K562 (cell line): ENCODE data around the gene PCGF6. TPM values are rescaled to one million over a fixed set of nuclear protein-coding genes. Genes with fewer than 3 reads are reported as not detected.

Experiments
- ARNT ChIP-seq, 2 experiments: fragments of 450-650 bp; IDR thresholded peaks; 2 replicates each; pipeline ENCODE4 v1.6.1; 2016; ENCODE audit warnings: mild to moderate bottlenecking in 1 of 2
- BRCA1 ChIP-seq, 2 experiments: fragments of 450-650 bp in 1 of 2; sonication (generic) in 1 of 2; formaldehyde crosslinking in 1 of 2; IDR thresholded peaks; 2 replicates each; pipeline versions ENCODE4 v1.5.0 to v1.6.1; 2017 to 2020; ENCODE audit warnings: mild to moderate bottlenecking in 1 of 2, missing genetic modification reagents in 1 of 2
- CBFA2T3 ChIP-seq: fragments of 450-650 bp; IDR thresholded peaks from 2 replicates; pipeline ENCODE4 v1.6.1; 2017
- GATA2 ChIP-seq: sonication (generic); formaldehyde crosslinking; IDR thresholded peaks from 2 replicates; pipeline ENCODE4 v1.4.0; 2020; ENCODE audit warnings: mild to moderate bottlenecking, missing genetic modification reagents
- ILK ChIP-seq: fragments of 450-650 bp; IDR thresholded peaks from 2 replicates; pipeline ENCODE4 v1.6.1; 2016; ENCODE audit warnings: missing genetic modification characterization, low read depth, mild to moderate bottlenecking, missing compliant biosample characterization, moderate library complexity, borderline replicate concordance
- LARP7 ChIP-seq: fragments of 450-650 bp; IDR thresholded peaks from 2 replicates; pipeline ENCODE4 v1.6.1; 2016
- MAZ ChIP-seq, 2 experiments: fragments of 450-650 bp in 1 of 2; sonication (generic) in 1 of 2; formaldehyde crosslinking; IDR thresholded peaks in 1 of 2; conservative IDR thresholded peaks in 1 of 2; 2 replicates each; pipeline versions ENCODE4 v1.4.0 to v1.5.0; 2020; ENCODE audit warnings: mild to moderate bottlenecking in 1 of 2, missing genetic modification reagents in 1 of 2
- MECOM ChIP-seq: fragments of 250-450 bp; sonication (Bioruptor Pico); IDR thresholded peaks from 2 replicates; pipeline ENCODE4 v1.8.0; 2022; ENCODE audit warnings: inconsistent platforms
- SMARCE1 ChIP-seq: fragments of 450-650 bp; IDR thresholded peaks from 2 replicates; pipeline ENCODE4 v1.7.1; 2016; ENCODE audit warnings: mild to moderate bottlenecking
- SOX6 ChIP-seq: fragments of 450-650 bp; IDR thresholded peaks from 2 replicates; pipeline ENCODE4 v1.6.1; 2014; ENCODE audit warnings: mild to moderate bottlenecking
- TCF3 ChIP-seq: sonication (generic); formaldehyde crosslinking; IDR thresholded peaks from 2 replicates; pipeline ENCODE4 v1.4.0; 2020; ENCODE audit warnings: mild to moderate bottlenecking, missing genetic modification reagents
- THAP7 ChIP-seq: fragments of 250-450 bp; sonication (Bioruptor Pico); IDR thresholded peaks from 2 replicates; pipeline ENCODE4 v1.5.0; 2021
- TRIM24 ChIP-seq, 2 experiments: fragments of 450-650 bp; IDR thresholded peaks; 2 replicates each; pipeline ENCODE4 v1.6.1; 2016
- ZBTB17 ChIP-seq: fragments of 450-650 bp; formaldehyde crosslinking; IDR thresholded peaks from 2 replicates; pipeline ENCODE4 v1.4.0; 2020; ENCODE audit warnings: mild to moderate bottlenecking
- ZBTB9 ChIP-seq: fragments of 450-650 bp; formaldehyde crosslinking; IDR thresholded peaks from 2 replicates; pipeline ENCODE4 v1.4.0; 2020; ENCODE audit warnings: mild to moderate bottlenecking, moderate library complexity
- ZNF41 ChIP-seq: fragments of 250-450 bp; sonication (Bioruptor Pico); conservative IDR thresholded peaks from 2 replicates; pipeline ENCODE4 v1.4.0; 2020; ENCODE audit warnings: mild to moderate bottlenecking
- polyA plus RNA-seq, 8 experiments: library from polyadenylated mRNA; depleted of rRNA in 4 of 8; stranded (reverse) in 5 of 8; unstranded in 3 of 8; fragments of >200 nt; fragmentation: Nextera tagmentation in 2 of 8; fragmentation: Illumina TruSeq in 1 of 8; extraction: Ambion mirVana in 2 of 8; extraction: Trizol in 1 of 8; gene quantifications; 2 replicates each; pipeline versions ENCODE4 v1.2.1 to v1.2.3, GENCODE V29; 2011 to 2014; ENCODE audit warnings: inconsistent platforms in 1 of 8, missing spikeins in 1 of 8
- total RNA-seq, 7 experiments: library from RNA; depleted of rRNA in 6 of 7; stranded (reverse); fragments of >200 nt in 6 of 7; fragmentation: Illumina TruSeq in 2 of 7; extraction: Trizol in 2 of 7; gene quantifications; 2 replicates each; pipeline versions ENCODE4 v1.2.1 to v1.2.3, GENCODE V29; 2011 to 2021; ENCODE audit warnings: low replicate concordance in 1 of 7
- TF ChIP-seq, protein P1 (sequence below): fragments of 450-650 bp; IDR thresholded peaks from 2 replicates; pipeline ENCODE4 v1.6.1; 2016; ENCODE audit warnings: low read depth
- TF ChIP-seq, protein P2 (sequence below): fragments of 450-650 bp; IDR thresholded peaks from 2 replicates; pipeline ENCODE4 v1.6.1; 2016; ENCODE audit warnings: borderline replicate concordance

Gene PCGF6
- total and polyA plus RNA-seq, 9 of the 15 experiments (the other 6 are each of a cell fraction or from before 2014, with no cell fraction given): 8.4 to 24.6 (median 20.6) TPM

GRCh38 chr10:103396067-103396788 is 45.3 kb upstream of the PCGF6 start, which contains the start of the genes ATP5MK and PDCD11 (continued):
- TF ChIP-seq, protein P1, sequence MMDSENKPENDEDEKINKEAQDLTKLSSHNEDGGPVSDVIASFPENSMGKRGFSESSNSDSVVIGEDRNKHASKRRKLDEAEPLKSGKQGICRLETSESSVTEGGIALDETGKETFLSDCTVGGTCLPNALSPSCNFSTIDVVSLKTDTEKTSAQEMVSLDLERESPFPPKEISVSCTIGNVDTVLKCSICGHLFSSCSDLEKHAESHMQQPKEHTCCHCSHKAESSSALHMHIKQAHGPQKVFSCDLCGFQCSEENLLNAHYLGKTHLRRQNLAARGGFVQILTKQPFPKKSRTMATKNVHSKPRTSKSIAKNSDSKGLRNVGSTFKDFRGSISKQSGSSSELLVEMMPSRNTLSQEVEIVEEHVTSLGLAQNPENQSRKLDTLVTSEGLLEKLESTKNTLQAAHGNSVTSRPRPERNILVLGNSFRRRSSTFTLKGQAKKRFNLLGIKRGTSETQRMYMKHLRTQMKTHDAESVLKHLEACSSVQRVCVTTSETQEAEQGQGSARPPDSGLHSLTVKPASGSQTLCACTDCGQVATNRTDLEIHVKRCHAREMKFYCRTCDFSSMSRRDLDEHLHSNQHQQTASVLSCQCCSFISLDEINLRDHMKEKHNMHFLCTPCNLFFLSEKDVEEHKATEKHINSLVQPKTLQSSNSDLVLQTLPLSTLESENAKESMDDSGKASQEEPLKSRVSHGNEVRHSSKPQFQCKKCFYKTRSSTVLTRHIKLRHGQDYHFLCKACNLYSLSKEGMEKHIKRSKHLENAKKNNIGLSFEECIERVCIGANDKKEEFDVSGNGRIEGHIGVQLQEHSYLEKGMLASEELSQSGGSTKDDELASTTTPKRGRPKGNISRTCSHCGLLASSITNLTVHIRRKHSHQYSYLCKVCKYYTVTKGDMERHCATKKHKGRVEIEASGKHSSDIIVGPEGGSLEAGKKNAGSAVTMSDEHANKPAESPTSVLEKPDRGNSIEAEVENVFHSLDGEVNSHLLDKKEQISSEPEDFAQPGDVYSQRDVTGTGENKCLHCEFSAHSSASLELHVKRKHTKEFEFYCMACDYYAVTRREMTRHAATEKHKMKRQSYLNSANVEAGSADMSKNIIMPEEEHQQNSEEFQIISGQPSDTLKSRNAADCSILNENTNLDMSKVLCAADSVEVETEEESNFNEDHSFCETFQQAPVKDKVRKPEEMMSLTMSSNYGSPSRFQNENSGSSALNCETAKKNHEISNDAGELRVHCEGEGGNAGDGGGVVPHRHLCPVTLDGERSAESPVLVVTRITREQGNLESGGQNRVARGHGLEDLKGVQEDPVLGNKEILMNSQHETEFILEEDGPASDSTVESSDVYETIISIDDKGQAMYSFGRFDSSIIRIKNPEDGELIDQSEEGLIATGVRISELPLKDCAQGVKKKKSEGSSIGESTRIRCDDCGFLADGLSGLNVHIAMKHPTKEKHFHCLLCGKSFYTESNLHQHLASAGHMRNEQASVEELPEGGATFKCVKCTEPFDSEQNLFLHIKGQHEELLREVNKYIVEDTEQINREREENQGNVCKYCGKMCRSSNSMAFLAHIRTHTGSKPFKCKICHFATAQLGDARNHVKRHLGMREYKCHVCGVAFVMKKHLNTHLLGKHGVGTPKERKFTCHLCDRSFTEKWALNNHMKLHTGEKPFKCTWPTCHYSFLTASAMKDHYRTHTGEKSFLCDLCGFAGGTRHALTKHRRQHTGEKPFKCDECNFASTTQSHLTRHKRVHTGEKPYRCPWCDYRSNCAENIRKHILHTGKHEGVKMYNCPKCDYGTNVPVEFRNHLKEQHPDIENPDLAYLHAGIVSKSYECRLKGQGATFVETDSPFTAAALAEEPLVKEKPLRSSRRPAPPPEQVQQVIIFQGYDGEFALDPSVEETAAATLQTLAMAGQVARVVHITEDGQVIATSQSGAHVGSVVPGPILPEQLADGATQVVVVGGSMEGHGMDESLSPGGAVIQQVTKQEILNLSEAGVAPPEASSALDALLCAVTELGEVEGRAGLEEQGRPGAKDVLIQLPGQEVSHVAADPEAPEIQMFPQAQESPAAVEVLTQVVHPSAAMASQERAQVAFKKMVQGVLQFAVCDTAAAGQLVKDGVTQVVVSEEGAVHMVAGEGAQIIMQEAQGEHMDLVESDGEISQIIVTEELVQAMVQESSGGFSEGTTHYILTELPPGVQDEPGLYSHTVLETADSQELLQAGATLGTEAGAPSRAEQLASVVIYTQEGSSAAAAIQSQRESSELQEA: no peak
- no peak for TF ChIP-seq ILK (tag)
- TF ChIP-seq ZBTB17: no peak
- no peak for TF ChIP-seq CBFA2T3
- no peak for TF ChIP-seq TRIM24 (IDR thresholded peaks at IDR 0.05)
- TF ChIP-seq ZBTB9 (CRISPR knock-in tag): no peak
- no peak for TF ChIP-seq GATA2 (CRISPR knock-in tag)
- TF ChIP-seq ZNF41 (CRISPR knock-in tag): no peak
- TF ChIP-seq SMARCE1: no peak
- TF ChIP-seq, protein P2, sequence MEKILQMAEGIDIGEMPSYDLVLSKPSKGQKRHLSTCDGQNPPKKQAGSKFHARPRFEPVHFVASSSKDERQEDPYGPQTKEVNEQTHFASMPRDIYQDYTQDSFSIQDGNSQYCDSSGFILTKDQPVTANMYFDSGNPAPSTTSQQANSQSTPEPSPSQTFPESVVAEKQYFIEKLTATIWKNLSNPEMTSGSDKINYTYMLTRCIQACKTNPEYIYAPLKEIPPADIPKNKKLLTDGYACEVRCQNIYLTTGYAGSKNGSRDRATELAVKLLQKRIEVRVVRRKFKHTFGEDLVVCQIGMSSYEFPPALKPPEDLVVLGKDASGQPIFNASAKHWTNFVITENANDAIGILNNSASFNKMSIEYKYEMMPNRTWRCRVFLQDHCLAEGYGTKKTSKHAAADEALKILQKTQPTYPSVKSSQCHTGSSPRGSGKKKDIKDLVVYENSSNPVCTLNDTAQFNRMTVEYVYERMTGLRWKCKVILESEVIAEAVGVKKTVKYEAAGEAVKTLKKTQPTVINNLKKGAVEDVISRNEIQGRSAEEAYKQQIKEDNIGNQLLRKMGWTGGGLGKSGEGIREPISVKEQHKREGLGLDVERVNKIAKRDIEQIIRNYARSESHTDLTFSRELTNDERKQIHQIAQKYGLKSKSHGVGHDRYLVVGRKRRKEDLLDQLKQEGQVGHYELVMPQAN: peak; percentile 76
- TF ChIP-seq BRCA1 (IDR thresholded peaks at IDR 0.05): no peak
- TF ChIP-seq BRCA1 (CRISPR knock-in tag; IDR thresholded peaks at IDR 0.05): no peak
- TF ChIP-seq THAP7 (CRISPR knock-in tag): no peak
- TF ChIP-seq SOX6: no peak
- no peak for TF ChIP-seq TCF3 (CRISPR knock-in tag)
- TF ChIP-seq ARNT (IDR thresholded peaks at IDR 0.05): no peak
- TF ChIP-seq LARP7: no peak
- no peak for TF ChIP-seq MECOM
- peak; percentile 23 to 39; a peak in 1 of 4 replicates for TF ChIP-seq MAZ (CRISPR knock-in tag; conservative IDR thresholded peaks at IDR 0.05 in 1 of 2, IDR thresholded peaks at IDR 0.05 in 1 of 2)
